Right lobe of liver (tissue), 6 donors: ENCODE data around the gene PFKL. TPM values are rescaled to one million over a fixed set of nuclear protein-coding genes. Genes with fewer than 3 reads are reported as not detected.
"Not testable (repeated sequence)": the region's sequence is repeated elsewhere in the genome, so short reads cannot be mapped to it uniquely, and the experiment has no call there.

ENCODE experiments used
- ATAC-seq, 4 donors: fragments of 200-7000 bp; cut with Tn5 transposase; one replicate each; pipeline ENCODE4 v1.9.1; 2020; ENCODE audit warnings: mild to moderate bottlenecking in 4 of 4, moderate library complexity in 4 of 4
- DNase-seq, 3 donors: peaks; one replicate each; pipeline ENCODE4 v3.0.0-alpha.2; 2020
- H3K27ac ChIP-seq, 3 donors: fragments of 200-600 bp; one replicate each; pipeline ENCODE4 v1.8.0; 2022
- H3K27me3 ChIP-seq, 2 donors: fragments of 200-600 bp; one replicate each; pipeline ENCODE4 v1.8.0; 2022
- H3K36me3 ChIP-seq, 4 donors: fragments of 200-600 bp; sonication (generic) in 1 of 4; one replicate each; pipeline versions ENCODE4 v1.5.1 to v1.8.0; 2017 to 2022; ENCODE audit warnings: control low read depth in 1 of 4
- H3K4me1 ChIP-seq, 4 donors: fragments of 200-600 bp; sonication (generic) in 1 of 4; one replicate each; pipeline versions ENCODE4 v1.5.1 to v1.8.0; 2017 to 2022; ENCODE audit warnings: control low read depth in 1 of 4
- H3K4me3 ChIP-seq, 3 donors: fragments of 200-600 bp; one replicate each; pipeline ENCODE4 v1.8.0; 2022
- H3K9me3 ChIP-seq, 4 donors: fragments of 200-600 bp; sonication (generic) in 1 of 4; one replicate each; pipeline versions ENCODE4 v1.5.1 to v1.8.0; 2017 to 2022; ENCODE audit warnings: control low read depth in 1 of 4
- CTCF ChIP-seq, 4 donors: fragments of 200-600 bp in 3 of 4; fragments of 450-650 bp in 1 of 4; IDR thresholded peaks; one replicate each; pipeline versions ENCODE4 v1.5.1 to v1.8.0; 2016 to 2022; ENCODE audit warnings: antibody characterized with exemption in 4 of 4, mild to moderate bottlenecking in 2 of 4
- POLR2A ChIP-seq: fragments of 450-650 bp; IDR thresholded peaks from one replicate; pipeline ENCODE4 v1.6.1; 2017; ENCODE audit warnings: antibody characterized with exemption, mild to moderate bottlenecking
- WGBS: methylation state at CpG from one replicate; pipeline ENCODE4 v1.1.6; 2018; ENCODE audit warnings: low coverage, low lambda C conversion rate; ENCODE audit not compliant: insufficient coverage; ENCODE audit errors: missing lambda C conversion rate; 5-methylcytosine and 5-hydroxymethylcytosine counted together
- intact Hi-C, 2 donors: fragments of 100-400 bp; cut with DNase I; formaldehyde crosslinking; loops; one replicate each; pipeline versions ENCODE4 v1.11.2 to v1.14.1; 2022
- total RNA-seq, 6 experiments: library from RNA; depleted of rRNA in 2 of 6; stranded (reverse); fragments of >200 nt in 2 of 6; fragmentation: NEBNext Ultra II Directional in 3 of 6; extraction: Animal tissue kit (Norgen Biotek cat#: 25700) in 3 of 6; gene quantifications; one replicate each; pipeline versions ENCODE4 v1.1.0 to v1.2.4, GENCODE V29; 2016 to 2023
- donor health status: DM: no; HTN: yes; CAD: no.
- donor health status: DM: no; HTN: no; CAD: no.
- donor health status: DM: no; HTN: no; CAD: no.
- donor health status: DM: no; HTN: yes; CAD: no.
- donor health status: DM: no; HTN: yes; CAD: no.

PFKL gene
- total RNA-seq, 6 experiments from 2014 or later: 68.3 to 97.6 (median 73.7) TPM

- peak; percentile 96 for TF ChIP-seq POLR2A
- TF ChIP-seq CTCF (IDR thresholded peaks at IDR 0.05): no peak
Observed at GRCh38 chr21:44338971-44339910, 39.4 kb downstream of the PFKL start, which contains the start of gene CFAP410. TSS of gene CFAP410 (minus strand) at chr21:44339390. CDS start at chr21:44339194, 196 bp downstream.

GRCh38 chr21:44341726-44342458 is 42.0 kb downstream of the PFKL start:
- H3K27ac ChIP-seq, H3K36me3 ChIP-seq, H3K27me3 ChIP-seq, ATAC-seq, intact Hi-C loops, H3K4me3 ChIP-seq, H3K9me3 ChIP-seq, H3K4me1 ChIP-seq: not testable (repeated sequence)
- WGBS: 73% methylated on average over 9 of the region's 12 CpGs
- peak in 1 of 3 donors; percentile 17 for DNase-seq

More at GRCh38 chr21:44338971-44339910, 39.4 kb downstream of the PFKL start, which contains the start of gene CFAP410:
- ATAC-seq (peak; percentile 89 to 92 (median 90)), DNase-seq (peak; percentile 95 to 98 (median 96))
- Histone ChIP-seq H3K4me3 (peak within 1 kb of the TSS; percentile 58 to 90 (median 80)), H3K36me3 (no peaks in the 10 kb centered on the region), H3K27me3 (no peaks in the 10 kb centered on the region), H3K27ac (peak within 1 kb of the TSS; percentile 89 to 95 (median 91)), H3K9me3 (no peaks in the 10 kb centered on the region), H3K4me1 (peaks cover 0 to 7% (median 0%) of the 10 kb centered on the region in 4 donors)
- intact Hi-C loops: no loop called here
- under 1% methylated on average over 30 of the region's 90 CpGs for WGBS

- H3K36me3 ChIP-seq, intact Hi-C loops, ATAC-seq, H3K4me1 ChIP-seq, H3K4me3 ChIP-seq, H3K27ac ChIP-seq, H3K9me3 ChIP-seq, DNase-seq, H3K27me3 ChIP-seq: not testable (repeated sequence)
- WGBS: 68% methylated on average over 8 of the region's 8 CpGs
Observed at GRCh38 chr21:44342981-44343380, 43.1 kb downstream of the PFKL start.

GRCh38 chr21:44344541-44345183 is 44.8 kb downstream of the PFKL start:
- TF ChIP-seq CTCF (IDR thresholded peaks at IDR 0.05): no peak
- no peak for TF ChIP-seq POLR2A
- Histone ChIP-seq H3K4me3 (no peak overlapping the region), H3K9me3 (no peaks in the 10 kb centered on the region), H3K36me3 (no peaks in the 10 kb centered on the region), H3K27ac (no peak overlapping the region), H3K27me3 (no peaks in the 10 kb centered on the region), H3K4me1 (no peaks in the 10 kb centered on the region)
- 49% methylated on average over 4 of the region's 17 CpGs for WGBS
- ATAC-seq: peak in 1 of 4 donors; percentile 26
- intact Hi-C loops: no loop called here
- peak in 1 of 3 donors; percentile 59 for DNase-seq

- no peaks in the 10 kb centered on the region for H3K27me3 ChIP-seq
- no peaks in the 10 kb centered on the region for H3K4me1 ChIP-seq
- intact Hi-C loops: no loop called here
- H3K9me3 ChIP-seq: no peaks in the 10 kb centered on the region
- DNase-seq (peak in 1 of 3 donors; percentile 35), ATAC-seq (no peak)
- H3K4me3 ChIP-seq: no peak overlapping the region
- H3K36me3 ChIP-seq: no peaks in the 10 kb centered on the region
- WGBS: 58% methylated on average over 5 of the region's 11 CpGs
- H3K27ac ChIP-seq: no peak overlapping the region
- no peak for TF ChIP-seq CTCF (IDR thresholded peaks at IDR 0.05)
- no peak for TF ChIP-seq POLR2A
Observed at GRCh38 chr21:44345495-44345894, 45.6 kb downstream of the PFKL start.
